Stimulated activated naive CD4-positive, alpha-beta T cell treated with Interleukin-2 at 50 U/mL for 16 hours (primary cell): Measurements from ENCODE around the gene NRXN2.

Source experiments
- DNase-seq: peaks from one replicate; lab custom pipeline; 2025; lab: John Stamatoyannopoulos, UW

The NRXN2 gene

GRCh38 chr11:64627371-64627770 lies 95.6 kb downstream of the NRXN2 start:
- no peak for DNase-seq

- no peak for DNase-seq
Measured at GRCh38 chr11:64626637-64627036, 96.4 kb downstream of the NRXN2 start.

GRCh38 chr11:64624883-64625481 lies 98.0 kb downstream of the NRXN2 start:
- no peak for DNase-seq

- DNase-seq = no peak
Measured at GRCh38 chr11:64622681-64623080, 100.3 kb downstream of the NRXN2 start.

DNA sequence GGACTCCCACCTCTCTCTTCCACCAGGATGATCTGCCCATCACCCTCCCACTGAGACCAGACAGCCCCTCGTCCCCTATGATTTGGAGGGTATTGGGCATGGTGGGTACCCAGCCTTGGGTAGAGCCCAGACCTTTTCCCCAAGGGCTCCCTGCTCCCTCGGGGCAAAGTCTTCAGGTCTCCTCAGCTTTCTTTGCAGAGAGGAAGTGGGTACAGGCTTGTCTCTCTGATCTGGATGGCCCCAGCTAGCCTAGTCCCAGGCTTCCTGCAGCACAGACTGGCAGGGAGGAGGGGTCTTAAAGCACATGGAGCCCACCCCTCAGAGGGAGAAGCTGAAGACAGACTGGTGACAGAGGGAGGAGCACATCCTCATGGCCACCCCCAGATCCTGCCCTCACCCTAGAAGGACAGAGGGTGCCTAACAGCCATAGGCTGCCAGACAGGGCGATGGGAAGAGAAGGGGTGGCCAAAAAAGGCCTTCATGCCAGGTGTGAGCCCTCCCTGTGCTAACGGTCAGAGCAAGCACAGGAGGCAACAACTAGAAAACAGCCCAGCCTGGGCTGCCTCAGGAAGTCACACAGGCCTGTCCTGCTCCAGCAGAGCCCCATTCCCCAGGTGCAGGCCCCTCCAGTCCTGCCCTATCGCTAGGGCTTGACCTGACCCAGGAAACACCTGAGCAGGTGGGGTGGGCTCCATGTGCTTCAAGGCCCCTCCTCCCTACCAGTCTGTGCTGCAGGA lies 101.5 kb downstream of the NRXN2 start:
- no peak for DNase-seq

GRCh38 chr11:64620381-64620971 lies 102.5 kb downstream of the NRXN2 start:
- DNase-seq = no peak

GRCh38 chr11:64619811-64620380 lies 103.1 kb downstream of the NRXN2 start:
- no peak for DNase-seq

DNA sequence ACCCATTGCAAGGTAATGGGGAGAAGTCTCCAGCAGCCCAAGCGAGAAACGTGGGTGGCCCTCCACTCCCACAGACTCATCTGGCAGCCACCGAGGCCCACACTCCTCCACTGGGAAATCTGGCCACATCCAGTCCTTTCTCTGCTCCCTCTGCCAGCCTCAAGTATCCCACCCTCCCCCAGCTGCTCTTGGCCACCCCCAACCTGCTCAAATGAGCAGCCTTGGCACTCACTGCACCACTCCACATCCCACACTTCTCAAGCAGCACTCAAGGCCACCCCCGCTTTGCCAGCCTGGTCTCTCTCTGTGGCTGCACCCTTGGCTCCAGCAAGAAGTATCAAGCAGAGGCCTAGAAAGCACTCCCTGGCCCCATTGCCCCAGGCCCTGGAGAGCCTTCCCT lies 103.8 kb downstream of the NRXN2 start:
- DNase-seq = no peak

DNA sequence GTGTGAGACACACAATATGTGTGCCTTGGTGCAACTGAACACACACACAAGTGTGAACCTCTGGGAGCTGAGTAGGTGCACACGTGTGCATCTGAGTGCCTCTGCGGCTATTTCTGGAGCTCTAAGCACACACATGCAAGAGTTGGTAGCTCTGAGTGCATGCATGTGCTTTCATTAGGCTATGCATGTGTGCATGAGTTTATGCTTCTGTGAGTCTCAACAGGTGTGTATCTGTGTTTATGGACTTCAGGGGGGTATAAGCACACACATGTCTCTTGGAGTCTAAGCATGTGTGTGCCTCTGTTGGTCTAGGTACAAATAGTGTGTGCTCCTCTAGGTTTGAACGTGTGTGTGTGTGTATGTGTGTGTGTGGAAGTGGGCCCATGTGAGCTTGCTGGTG lies 106.2 kb downstream of the NRXN2 start:
- DNase-seq = no peak

- DNase-seq = no peak
Measured at GRCh38 chr11:64614917-64615316, 108.1 kb downstream of the NRXN2 start.

DNA sequence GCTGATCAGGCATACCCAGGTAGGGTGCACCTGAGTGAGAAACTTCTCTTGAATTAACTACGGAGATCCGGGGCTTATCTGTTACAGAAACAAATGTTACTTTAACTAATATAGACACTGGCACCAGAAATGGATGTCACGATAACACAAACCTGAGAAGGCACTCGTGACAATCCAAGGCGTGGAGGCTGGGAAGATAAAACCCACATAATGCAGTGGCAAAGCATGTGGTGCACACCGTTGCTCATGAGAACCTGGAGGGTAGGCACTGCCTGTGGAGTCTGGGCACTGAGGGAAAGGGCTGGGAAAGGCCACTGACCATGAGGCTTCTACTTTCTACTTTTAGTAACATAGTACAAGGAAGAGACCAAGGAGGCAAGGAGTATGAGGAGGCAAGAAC lies 109.3 kb downstream of the NRXN2 start:
- DNase-seq = no peak

GRCh38 chr11:64611869-64612646 lies 110.9 kb downstream of the NRXN2 start:
- DNase-seq = no peak

DNA sequence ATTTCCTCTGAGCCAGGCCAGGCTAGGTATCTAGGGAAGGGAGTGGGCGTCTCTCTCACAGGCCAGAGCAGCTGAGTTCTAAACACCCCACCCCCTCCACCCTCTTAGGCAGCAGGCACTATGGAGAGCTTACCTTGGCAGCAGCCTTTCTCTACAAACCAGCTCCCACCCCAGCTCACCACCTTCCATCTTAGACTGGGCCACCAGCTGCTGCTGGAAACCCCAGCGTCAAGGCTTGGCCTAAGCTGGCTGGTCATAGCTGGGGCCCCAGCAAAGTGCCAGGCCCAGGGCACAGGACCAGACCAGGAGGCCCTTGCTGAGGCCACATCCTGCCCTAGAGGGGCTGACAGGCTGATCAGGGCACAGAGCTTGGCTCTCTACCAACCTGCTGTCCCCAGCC lies 111.8 kb downstream of the NRXN2 start:
- no peak for DNase-seq

- no peak for DNase-seq
Measured at GRCh38 chr11:64610596-64610995, 112.4 kb downstream of the NRXN2 start.

DNA sequence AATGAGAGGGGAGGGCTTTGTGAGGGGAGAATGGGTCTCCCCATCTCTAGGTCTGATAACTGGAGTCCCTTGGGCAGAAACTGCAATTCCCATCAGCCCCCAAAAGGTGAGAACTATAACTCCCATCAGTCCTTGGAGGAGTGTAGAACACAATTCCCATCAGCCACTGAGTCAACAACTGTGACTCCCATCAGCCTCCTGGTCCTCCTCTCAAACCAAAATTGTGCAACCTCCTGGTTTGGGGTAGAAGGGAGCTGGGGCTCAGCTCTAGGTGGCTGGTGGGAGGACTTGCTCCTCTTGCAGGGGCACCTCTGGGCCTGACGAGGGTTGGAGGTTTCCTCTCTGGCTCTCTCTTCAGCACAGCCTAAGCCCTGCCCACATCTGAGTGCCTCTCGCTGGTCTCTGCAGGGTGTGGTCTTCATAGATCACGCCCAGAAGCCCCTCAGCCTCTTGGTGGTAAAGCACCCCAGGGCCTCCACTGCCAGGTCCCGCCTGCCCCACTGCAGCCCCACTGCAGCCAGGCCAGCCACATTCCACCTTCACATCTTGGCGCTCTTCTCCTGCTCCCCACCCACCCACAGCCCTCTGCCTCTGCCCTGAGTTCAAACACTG lies 113.5 kb downstream of the NRXN2 start:
- no peak for DNase-seq

- no peak for DNase-seq
Measured at GRCh38 chr11:64608636-64609035, 114.4 kb downstream of the NRXN2 start.

GRCh38 chr11:64608046-64608445 lies 115.0 kb downstream of the NRXN2 start:
- DNase-seq = no peak

DNA sequence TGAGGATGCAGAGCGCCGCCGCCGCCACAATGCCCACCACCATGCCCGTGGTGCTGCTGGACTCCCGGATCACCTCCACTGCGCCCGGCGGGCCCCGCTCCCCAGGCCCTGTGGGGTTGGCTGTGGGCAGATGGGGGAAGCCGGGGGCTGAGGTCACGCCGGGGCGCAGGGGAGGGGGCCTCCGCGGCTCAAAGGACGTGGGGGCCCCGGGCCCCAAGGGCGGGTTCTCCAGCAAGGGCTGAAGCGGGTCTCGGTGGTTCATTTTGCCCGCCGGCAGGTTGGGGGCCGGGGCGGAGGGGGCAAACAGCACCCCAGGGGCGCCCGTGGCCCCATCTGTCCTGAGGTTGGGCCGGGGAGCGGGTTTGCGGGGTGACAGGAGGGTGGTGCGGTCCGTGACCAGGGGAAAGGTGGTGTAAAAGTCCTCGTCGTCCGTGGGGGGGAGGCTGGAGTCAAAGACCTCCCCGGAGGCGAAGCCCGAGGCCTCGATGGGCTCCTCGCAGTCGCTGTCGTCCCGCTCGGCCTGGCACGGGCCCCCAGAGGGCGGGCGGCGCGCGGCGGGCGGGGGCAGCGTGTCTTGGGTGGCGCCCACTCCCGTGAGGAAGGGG lies 115.5 kb downstream of the NRXN2 start:
- no peak for DNase-seq

- DNase-seq = no peak
Measured at GRCh38 chr11:64606796-64607380, 116.1 kb downstream of the NRXN2 start.

DNA sequence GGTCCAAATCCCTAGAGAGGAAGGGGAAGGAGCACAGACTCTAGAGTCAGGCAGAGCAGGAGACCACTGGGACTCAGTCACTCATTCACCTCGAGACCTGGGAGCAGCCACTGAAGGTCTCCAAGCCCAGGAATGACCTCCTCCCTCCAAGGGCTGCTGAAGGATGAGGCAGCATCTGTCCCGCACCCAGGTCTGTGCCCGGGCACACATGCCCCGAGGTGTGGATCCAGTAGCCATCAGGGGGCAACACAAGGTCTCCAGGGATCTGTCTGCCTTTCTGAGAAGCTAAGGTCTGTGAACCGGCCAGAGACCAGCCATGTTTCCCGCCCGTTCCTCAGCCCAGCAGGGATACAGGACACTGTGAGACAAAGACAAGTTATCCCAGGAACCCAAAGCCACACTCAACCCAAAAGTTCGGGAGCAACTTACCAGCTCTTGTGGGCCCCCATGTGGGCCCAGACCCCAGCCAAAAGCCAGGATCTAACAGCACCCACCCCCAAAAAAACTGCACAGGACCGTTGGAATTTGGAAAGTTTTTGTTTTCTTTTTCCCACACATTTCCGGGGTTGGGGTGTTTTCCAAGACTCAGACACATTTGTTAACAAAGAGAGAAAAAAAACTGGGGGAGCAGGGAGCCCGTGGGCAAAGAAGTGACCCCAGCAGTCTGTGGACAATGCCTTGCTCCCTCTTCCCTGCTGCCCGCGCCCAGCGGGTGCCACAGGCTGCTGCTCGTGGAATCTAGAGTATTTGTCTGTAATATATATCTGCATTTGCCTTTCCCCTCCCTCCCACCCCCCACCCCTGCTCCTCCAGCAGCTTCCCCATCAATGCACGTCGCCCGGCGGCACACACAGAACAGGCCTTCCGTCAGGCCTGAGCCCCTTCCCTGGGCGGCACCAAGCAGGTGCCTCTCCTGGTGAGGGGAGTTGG lies 117.1 kb downstream of the NRXN2 start:
- no peak for DNase-seq
